GM18502 (cell line): Measurements from ENCODE around the gene KIF3B.
"Not testable (repeated sequence)": the region's sequence is repeated elsewhere in the genome, so short reads cannot be mapped to it uniquely, and the experiment has no call there.

ENCODE experiments used
- ATAC-seq: cut with Tn5 transposase; IDR thresholded peaks from one replicate; pipeline ENCODE4 v1.9.1; 2021; ENCODE audit warnings: mild to moderate bottlenecking; ENCODE audit not compliant: unreplicated experiment, poor library complexity

The KIF3B gene

GRCh38 chr20:32353848-32354496 is 76.5 kb downstream of the KIF3B start:
- ATAC-seq = no peak

DNA sequence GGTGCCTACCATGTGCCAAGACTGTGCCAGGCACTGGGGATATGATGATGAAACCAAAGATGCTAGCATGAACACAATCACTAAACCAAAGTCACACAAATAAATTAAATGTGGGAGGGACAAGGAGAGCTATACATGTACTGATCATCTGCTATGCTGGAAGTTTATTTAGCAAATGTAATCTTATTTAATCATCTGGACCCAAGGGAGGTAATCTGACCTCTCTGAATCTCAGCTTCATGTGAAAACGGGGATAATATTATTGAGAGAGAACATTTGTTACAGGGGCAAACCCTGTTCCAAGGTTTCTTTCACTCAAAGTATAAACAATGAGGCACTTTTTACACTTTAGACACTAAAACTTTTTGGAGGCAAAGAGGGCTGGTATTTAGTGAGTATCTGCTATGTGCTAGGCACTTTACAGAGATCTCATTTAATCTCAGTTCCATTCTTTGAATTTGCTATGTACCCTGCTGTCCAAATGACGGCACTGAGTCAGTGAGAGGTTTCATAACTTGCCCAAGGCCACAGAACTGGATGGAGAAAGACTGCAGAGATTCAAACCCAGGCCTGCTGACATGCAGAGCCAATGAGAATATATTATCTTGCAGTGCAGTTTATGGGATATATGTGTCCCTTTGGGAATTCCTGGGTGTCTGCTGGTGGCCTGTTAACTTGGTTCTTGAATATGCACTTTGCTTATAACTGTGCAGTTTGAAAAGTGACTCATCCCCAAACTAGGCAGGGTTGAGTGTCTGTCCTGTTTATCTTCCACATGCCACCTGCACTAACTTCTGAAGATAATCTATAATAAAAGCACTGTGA is 77.4 kb downstream of the KIF3B start:
- peak; percentile 20 for ATAC-seq

DNA sequence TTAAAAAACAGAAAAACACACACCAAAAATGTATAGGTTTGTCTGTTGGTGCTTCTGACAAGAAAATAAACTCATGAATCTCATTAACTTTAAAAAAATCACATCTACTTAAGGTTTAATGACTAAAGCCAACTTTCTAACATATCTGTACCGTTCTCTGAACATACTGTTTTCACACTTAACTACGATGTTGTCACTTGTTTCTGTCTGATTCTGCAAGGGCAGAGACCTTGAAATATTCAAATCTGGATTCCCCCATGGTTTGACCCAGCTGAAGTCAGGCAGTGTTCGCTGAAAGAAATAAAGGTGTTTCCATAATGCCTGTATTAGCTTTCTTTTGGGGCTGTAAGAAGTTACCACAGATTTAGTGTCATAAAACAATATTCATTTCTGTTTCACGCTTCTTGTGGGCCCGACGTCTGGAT is 78.0 kb downstream of the KIF3B start:
- ATAC-seq = peak; percentile 29

GRCh38 chr20:32355907-32356621 is 78.6 kb downstream of the KIF3B start:
- not testable (repeated sequence) for ATAC-seq

- no peak for ATAC-seq
Measured at GRCh38 chr20:32356622-32357374, 79.3 kb downstream of the KIF3B start.

DNA sequence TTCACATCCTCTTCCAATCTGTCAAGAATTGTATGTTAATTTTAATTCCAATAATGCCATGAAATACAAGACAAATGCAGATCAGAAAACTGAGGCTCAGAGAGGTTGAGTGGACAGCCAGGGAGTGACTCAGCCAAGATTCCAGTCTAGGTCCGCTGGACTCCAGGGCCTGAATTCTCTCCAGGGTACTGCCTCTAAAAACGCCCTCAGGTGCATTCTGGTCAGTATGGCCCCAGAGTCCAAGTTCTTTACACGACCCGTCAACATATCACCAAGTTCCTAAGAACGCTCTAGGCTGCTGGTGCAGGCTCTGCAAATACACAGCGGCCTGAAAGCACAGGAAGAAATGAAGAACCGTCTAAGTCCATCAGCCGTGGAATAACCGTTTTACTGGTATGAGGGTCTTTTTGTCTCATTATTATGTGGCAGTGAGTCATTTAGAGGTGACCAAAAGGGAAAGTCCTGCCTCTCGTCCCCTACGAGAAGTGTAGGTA is 80.0 kb downstream of the KIF3B start:
- ATAC-seq = no peak

DNA sequence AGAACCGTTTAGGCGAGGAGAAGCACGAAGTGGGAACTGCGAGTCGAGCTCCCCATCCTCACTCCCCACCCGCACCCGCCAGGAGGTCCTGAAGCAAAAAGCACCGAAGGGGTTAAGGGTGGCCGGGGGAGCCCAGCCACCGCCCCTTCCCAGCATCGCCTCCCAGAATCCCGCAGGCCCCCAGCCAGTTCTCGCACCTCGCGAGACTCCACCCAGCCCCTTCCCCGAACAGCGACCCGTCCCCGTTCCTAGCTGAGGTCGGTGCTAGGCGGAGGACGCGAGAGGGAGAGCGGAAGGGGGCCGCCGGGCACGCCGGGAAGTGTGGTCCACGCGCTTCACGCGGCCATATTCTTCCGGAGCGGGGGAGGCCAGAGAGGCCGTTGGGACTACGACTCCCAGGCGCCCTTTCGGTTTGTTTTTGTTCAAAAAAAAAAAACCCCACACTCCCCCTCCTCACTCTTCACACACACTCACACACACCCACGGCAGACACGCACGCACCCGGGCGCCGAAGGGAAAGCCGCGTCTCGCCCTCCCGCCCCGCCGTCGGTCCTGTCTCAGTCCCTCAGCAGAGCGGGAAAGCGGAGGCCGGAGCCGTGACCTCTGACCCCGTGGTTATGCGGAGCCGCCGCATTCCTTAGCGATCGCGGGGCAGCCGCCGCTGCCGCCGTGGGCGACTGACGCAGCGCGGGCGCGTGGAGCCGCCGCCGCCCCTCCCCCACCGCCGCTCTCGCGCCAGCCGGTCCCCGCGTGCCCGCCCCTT is 80.6 kb downstream of the KIF3B start, which contains the start of gene ASXL1:
Gene ASXL1, plus strand, starts transcription at position 463 of the 763 bp plus-strand sequence. CDS start 445 bp downstream, outside the sequence.
- ATAC-seq = peak; percentile 72

DNA sequence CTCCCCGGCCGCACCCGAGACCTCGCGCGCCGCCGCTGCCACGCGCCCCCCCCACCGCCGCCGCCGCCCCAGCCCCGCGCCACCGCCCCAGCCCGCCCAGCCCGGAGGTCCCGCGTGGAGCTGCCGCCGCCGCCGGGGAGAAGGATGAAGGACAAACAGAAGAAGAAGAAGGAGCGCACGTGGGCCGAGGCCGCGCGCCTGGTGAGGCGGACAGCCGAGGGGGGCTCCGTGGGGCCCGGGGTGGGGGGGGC is 81.1 kb downstream of the KIF3B start:
- no peak for ATAC-seq

DNA sequence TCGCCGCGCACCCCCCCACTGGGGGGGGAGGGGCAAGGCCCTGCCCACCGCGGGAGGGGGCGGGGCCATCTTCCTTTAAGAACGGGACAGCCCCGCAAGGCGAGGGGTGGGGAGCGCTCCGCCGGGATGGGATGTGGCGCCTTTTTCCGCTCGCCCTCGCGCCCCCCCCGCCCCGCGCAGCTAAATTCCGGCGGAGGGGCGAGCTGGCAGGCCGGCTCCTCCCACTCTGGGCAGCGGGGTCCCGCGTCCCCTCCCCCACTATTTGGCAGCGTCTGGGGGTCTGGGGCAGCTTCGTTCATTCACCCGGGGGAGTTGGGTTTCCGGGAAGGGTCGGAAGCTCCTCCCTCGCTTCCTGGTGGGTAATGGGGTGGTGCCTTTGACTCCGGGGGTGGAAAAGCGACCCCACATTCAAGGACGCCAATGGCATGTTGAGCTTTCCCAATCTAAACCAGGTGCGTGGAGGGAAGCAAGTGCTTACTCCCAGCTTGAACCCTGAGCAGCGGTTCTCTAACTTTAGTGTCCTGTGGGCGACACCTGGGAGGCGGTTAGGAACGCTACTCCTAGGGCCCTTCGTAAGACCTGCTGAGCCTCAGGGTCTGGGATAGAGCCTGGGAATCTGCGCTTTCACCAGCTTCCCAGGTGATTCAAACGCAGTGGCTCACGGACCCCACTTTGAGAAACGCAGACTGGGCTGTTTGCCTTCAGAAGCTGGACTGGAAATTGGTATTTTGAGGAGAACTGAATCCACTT is 81.6 kb downstream of the KIF3B start:
- no peak for ATAC-seq

DNA sequence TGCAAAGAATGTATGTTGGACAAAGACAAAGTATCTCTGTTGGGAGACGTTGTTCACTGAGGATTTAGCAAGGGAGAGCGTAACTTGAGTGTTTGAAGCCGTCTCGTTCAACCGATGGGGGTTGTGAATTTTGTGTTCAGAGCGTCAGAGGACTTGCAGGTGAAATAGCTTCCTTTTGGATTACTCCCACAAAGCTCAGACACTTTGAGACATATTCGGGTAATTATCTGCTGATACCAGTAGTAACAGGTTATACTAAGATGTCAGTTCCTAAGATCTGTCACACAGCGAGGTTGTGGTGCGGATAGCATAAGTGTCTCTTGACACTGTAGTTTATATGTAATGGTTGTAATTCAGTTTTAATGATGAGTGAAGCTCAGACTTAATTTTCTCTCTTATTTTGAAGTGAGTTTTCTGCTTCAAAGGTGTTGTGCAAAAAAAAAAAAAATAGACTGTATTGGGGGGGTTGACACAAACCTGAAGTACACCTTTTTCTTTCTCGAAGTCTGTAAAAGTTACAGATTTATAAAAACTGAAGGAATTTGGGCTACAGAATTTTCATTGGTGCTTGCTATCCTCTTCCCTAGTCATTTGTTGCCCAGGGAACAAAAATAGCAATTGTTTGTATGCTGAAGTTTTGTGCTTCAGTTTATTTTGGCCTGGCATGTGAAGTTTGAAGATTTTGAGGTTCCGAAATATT is 82.3 kb downstream of the KIF3B start:
- no peak for ATAC-seq

DNA sequence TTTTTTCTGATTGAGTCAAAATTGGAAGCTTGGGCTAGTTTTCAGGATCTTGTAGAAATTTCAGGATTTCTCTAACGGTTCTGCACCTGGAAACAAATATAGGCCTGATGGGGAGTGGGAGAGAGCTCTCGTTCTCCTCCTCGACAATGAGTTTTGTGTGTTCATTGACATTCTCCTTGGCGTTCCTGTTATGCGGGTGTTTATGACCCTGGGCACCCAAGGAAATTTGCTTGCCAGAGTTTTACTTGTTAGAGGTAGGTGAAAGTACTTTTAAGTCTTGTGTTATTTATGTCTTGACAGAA is 82.8 kb downstream of the KIF3B start:
- ATAC-seq = no peak

GRCh38 chr20:32362901-32363364 is 85.5 kb downstream of the KIF3B start:
- no peak for ATAC-seq

DNA sequence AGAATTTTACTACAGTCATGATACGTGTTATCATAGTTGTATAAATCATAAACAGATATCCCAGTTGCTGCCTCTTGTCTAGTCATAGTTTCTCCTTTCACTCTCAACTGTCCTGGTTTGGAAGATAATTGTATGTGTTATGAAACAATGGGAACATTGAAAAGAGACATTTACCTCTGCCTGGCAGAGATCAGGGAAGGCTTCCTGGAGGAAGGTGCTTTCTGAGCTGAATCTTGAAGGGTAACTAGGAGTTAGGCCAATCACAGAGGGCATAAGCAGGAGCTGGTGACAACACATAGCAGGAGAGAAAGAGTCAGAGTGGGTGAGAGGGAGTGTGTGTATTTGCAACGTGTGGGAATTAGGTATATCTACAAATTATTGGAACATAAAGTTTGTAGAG is 86.0 kb downstream of the KIF3B start:
- no peak for ATAC-seq

DNA sequence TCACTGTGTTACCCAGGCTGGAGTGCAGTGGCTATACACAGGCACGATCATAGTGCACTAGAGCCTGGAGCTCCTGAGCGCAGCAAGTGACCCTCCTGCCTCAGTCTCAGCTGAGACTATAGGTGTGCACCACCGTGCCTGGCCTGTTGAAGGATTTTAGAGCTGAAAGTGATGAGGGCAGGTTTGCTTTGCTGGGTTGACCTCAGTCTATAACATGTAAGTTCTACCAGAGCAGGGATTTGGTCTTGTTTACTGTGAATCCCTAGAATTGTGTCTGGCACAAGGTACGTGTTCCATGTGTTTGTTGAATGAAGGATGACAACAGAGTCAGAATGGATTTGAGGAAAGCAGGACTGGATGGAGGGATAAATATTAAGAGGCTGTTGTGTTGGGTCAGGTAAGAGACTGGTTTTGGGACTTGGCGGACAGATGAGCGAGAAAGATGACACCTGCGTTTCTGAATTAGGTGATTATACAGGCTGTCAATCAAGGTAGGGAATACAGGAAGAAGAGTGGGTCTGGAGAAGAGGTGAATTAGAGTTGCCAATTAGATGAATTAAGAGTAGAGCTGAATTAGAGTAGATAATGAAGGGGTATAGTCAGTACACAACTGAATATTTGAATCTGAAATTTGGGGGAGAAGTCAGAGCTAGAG is 87.2 kb downstream of the KIF3B start:
- ATAC-seq = no peak

DNA sequence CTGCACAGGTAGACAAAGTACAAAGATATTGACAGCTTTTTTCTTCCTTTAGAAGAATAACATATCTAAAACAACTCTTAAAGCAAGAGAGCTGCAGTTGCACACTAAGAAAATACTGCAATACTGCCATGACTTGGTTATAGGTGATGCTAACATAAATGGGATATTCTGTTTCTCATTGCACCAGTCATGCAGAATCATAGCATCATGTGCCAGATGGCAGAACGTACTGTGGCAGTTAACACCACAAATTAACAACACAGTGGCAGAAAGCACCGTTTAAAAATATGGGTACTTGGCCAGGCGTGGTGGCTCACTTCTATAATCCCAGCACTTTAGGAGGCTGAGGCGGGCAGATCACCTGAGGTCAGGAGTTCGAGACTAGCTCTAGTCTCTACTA is 88.1 kb downstream of the KIF3B start:
- ATAC-seq = no peak

DNA sequence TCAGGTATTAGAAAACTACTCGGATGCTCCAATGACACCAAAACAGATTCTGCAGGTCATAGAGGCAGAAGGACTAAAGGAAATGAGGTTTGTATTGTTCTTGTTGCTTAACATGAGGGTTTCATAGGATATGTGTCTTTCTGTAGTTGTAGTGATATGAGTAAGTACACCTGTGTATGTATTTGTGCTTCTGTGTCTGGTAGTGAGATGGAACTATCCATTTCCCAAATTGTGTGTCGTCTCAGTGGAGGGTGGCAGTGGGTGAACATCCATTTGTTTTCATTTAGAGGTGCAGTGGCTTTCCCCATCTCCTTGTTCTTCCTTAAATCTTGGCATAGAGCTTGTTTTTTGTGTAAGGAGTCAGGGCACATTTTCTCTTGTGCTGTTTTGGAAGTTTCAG is 88.9 kb downstream of the KIF3B start:
- peak; percentile 61 for ATAC-seq

DNA sequence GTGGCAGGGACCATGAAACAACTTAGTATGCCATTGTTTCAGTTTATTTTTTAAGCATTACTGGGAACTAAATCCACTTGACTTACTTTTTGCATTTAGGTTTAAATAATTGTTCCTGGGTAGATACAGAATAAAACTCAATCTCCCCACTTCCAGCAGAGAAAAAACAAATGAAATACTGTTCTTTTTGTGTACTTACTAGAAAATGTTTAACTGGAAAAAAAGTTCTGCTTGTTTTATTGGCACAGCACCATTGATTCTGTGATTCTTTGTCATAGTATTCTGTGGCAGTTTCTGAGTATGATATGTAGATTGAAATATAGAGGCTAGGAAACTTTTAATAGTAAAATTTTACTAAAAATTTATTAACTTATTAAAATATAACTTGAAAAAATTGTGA is 90.9 kb downstream of the KIF3B start:
- ATAC-seq = no peak

GRCh38 chr20:32368925-32369324 is 91.5 kb downstream of the KIF3B start:
- ATAC-seq = no peak
